ENCODE results near the gene SYNGR1. TPM values are rescaled to one million over a fixed set of nuclear protein-coding genes. Genes with fewer than 3 reads are reported as not detected.

SYNGR1 gene
- total and polyA plus RNA-seq, 2 of the 8 experiments (the other 6 are each of a cell fraction or from before 2014, with no cell fraction given): 32.5 to 84.7 TPM

GRCh38 chr22:39430576-39431150 lies 80.9 kb downstream of the SYNGR1 start (continued):
- no peak for TF ChIP-seq SIN3A (conservative IDR thresholded peaks at IDR 0.05 in 1 of 2, IDR thresholded peaks at IDR 0.05 in 1 of 2; ENCODE audit: low read depth in 1 of 2, low read length in 2 of 2)
- no peak for TF ChIP-seq ASH2L (IDR thresholded peaks at IDR 0.05; ENCODE audit: low read length)
- no peak for TF ChIP-seq CHD7 (IDR thresholded peaks at IDR 0.05; ENCODE audit: insufficient replicate concordance, low read length)
- no peak for TF ChIP-seq KDM1A (IDR thresholded peaks at IDR 0.05; ENCODE audit: borderline replicate concordance, low read length)
- TF ChIP-seq HDAC6 (IDR thresholded peaks at IDR 0.05; ENCODE audit: low read depth, low read length): no peak
